Tibial nerve (tissue), 4 donors: ENCODE results near the gene CACNA1A. TPM values are rescaled to one million over a fixed set of nuclear protein-coding genes. Genes with fewer than 3 reads are reported as not detected.

ENCODE experiments used
- DNase-seq, 2 donors: peaks; one replicate each; pipeline ENCODE4 v3.0.0-alpha.2; 2019; ENCODE audit warnings: low spot score in 2 of 2
- H3K27ac ChIP-seq, 4 donors: fragments of 200-600 bp; sonication (generic) in 3 of 4; one replicate each; pipeline ENCODE4 v1.5.1; 2017 to 2019; ENCODE audit warnings: mild to moderate bottlenecking in 1 of 4
- H3K27me3 ChIP-seq, 2 donors: fragments of 200-600 bp; sonication (generic) in 1 of 2; one replicate each; pipeline versions ENCODE4 v1.5.1 to v1.6.0; 2017 to 2019
- H3K36me3 ChIP-seq, 3 donors: fragments of 200-600 bp; sonication (generic); one replicate each; pipeline ENCODE4 v1.5.1; 2018 to 2019
- H3K4me1 ChIP-seq, 4 donors: fragments of 200-600 bp; sonication (generic) in 3 of 4; one replicate each; pipeline ENCODE4 v1.5.1; 2017 to 2019
- H3K4me3 ChIP-seq, 4 donors: fragments of 200-600 bp; sonication (generic) in 3 of 4; one replicate each; pipeline ENCODE4 v1.5.1; 2017 to 2019; ENCODE audit warnings: mild to moderate bottlenecking in 1 of 4, moderate library complexity in 1 of 4
- H3K9me3 ChIP-seq, 4 donors: fragments of 200-600 bp; sonication (generic) in 3 of 4; one replicate each; pipeline ENCODE4 v1.5.1; 2017 to 2019
- EP300 ChIP-seq, 2 donors: sonication (generic); formaldehyde crosslinking; IDR thresholded peaks; one replicate each; pipeline ENCODE4 v1.6.1; 2017; ENCODE audit warnings: antibody characterized with exemption in 2 of 2, mild to moderate bottlenecking in 1 of 2
- POLR2A ChIP-seq, 2 donors: fragments of 450-650 bp; IDR thresholded peaks; one replicate each; pipeline ENCODE4 v1.6.1; 2017; ENCODE audit warnings: antibody characterized with exemption in 2 of 2, mild to moderate bottlenecking in 2 of 2, moderate library complexity in 2 of 2
- WGBS, 2 donors: methylation state at CpG; one replicate each; pipeline ENCODE4 v1.1.5; 2018; 5-methylcytosine and 5-hydroxymethylcytosine counted together
- total RNA-seq, 4 donors: library from RNA; depleted of rRNA; stranded (reverse); fragments of >200 nt; gene quantifications; one replicate each; pipeline ENCODE4 v1.1.0, GENCODE V29; 2016
- TF ChIP-seq, protein P1 (sequence below), 5 experiments: fragments of 200-600 bp in 3 of 5; fragments of 450-650 bp in 2 of 5; sonication (generic) in 3 of 5; IDR thresholded peaks; one replicate each; pipeline ENCODE4 v1.5.1; 2016 to 2019; ENCODE audit warnings: antibody characterized with exemption in 5 of 5, mild to moderate bottlenecking in 3 of 5, moderate library complexity in 2 of 5

The CACNA1A gene
- total RNA-seq, 4 donors from 2014 or later, result 4.0 to 10.2 (median 9.3) TPM

GRCh38 chr19:13463296-13463695, 43.0 kb downstream of the CACNA1A start:
- 17 to 18% methylated on average over 6 of the region's 6 CpGs for WGBS, 2 donors
- TF ChIP-seq POLR2A (IDR thresholded peaks at IDR 0.05) (no peak), EP300 (IDR thresholded peaks at IDR 0.05) (no peak)
- TF ChIP-seq, protein P1, sequence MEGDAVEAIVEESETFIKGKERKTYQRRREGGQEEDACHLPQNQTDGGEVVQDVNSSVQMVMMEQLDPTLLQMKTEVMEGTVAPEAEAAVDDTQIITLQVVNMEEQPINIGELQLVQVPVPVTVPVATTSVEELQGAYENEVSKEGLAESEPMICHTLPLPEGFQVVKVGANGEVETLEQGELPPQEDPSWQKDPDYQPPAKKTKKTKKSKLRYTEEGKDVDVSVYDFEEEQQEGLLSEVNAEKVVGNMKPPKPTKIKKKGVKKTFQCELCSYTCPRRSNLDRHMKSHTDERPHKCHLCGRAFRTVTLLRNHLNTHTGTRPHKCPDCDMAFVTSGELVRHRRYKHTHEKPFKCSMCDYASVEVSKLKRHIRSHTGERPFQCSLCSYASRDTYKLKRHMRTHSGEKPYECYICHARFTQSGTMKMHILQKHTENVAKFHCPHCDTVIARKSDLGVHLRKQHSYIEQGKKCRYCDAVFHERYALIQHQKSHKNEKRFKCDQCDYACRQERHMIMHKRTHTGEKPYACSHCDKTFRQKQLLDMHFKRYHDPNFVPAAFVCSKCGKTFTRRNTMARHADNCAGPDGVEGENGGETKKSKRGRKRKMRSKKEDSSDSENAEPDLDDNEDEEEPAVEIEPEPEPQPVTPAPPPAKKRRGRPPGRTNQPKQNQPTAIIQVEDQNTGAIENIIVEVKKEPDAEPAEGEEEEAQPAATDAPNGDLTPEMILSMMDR (IDR thresholded peaks at IDR 0.05), result no peak

DNA sequence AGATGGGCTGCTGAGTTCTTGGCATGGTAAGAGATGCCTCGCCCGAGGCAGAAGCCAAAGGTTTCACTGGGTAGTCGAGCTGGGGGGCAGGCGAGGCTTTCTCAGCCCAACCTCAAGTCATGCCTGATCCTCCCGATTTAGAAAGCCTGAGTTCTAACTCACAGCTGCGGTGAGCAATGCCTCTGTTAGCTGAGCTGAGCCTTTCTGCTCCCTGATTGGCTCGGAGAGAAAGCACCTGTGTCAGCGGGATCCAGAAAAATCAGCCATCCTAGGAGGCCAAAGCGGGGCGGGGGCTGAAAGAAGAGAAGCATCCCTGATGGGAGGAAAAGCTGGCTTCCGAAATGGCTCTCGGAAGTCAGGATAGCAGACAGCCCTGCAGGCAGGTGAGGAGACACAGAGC, 44.7 kb downstream of the CACNA1A start:
- no peak for TF ChIP-seq EP300 (IDR thresholded peaks at IDR 0.05)
- TF ChIP-seq POLR2A (IDR thresholded peaks at IDR 0.05), result no peak
- WGBS, 2 donors, result 70 to 72% methylated on average over 12 of the region's 12 CpGs
- Histone ChIP-seq H3K36me3 (no peaks in the 10 kb centered on the region), H3K27me3 (peaks cover 0 to 3% of the 10 kb centered on the region in 2 donors), H3K9me3 (no peaks in the 10 kb centered on the region), H3K27ac (no peak overlapping the region), H3K4me3 (no peak overlapping the region), H3K4me1 (peaks cover 0 to 4% (median 0%) of the 10 kb centered on the region in 4 donors)
- no peak for DNase-seq

More at GRCh38 chr19:13463296-13463695, 43.0 kb downstream of the CACNA1A start:
- no peak for DNase-seq
- peaks cover 0 to 4% (median 0%) of the 10 kb centered on the region in 4 donors for H3K4me1 ChIP-seq
- H3K27me3 ChIP-seq, result peaks cover 0 to 3% of the 10 kb centered on the region in 2 donors
- no peak overlapping the region for H3K4me3 ChIP-seq
- no peak overlapping the region for H3K27ac ChIP-seq
- H3K9me3 ChIP-seq, result no peaks in the 10 kb centered on the region
- no peaks in the 10 kb centered on the region for H3K36me3 ChIP-seq

DNA sequence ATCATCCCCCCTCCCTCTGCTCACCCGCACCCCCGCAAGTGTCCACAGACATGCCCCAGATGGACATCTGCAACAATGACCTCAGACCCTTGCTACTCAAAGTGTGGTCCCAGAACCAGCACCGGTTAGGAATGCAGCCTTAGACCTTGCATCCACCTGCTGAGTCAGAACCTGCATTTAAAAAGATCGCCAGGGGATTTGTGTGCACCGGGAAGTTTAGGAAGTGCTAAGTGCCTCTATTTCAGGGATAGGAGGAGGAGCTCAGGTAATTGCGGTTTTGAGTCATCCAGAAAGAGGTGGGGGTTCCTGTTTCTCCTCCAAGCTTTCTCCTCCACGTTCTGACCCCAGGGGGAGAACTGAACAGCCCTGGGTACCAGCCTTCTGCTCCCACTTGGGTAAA, 46.2 kb downstream of the CACNA1A start:
- Histone ChIP-seq H3K4me3 (no peak overlapping the region), H3K4me1 (peaks cover 0 to 4% (median 0%) of the 10 kb centered on the region in 4 donors), H3K27me3 (peaks cover 0 to 3% of the 10 kb centered on the region in 2 donors), H3K36me3 (no peaks in the 10 kb centered on the region), H3K27ac (no peak overlapping the region), H3K9me3 (no peaks in the 10 kb centered on the region)
- TF ChIP-seq, protein P1 (IDR thresholded peaks at IDR 0.05), result no peak
- TF ChIP-seq EP300 (IDR thresholded peaks at IDR 0.05), result no peak
- TF ChIP-seq POLR2A (IDR thresholded peaks at IDR 0.05), result no peak
- 20 to 21% methylated on average over 7 of the region's 7 CpGs for WGBS, 2 donors
- no peak for DNase-seq

- 28 to 30% methylated on average over 10 of the region's 10 CpGs for WGBS, 2 donors
- peaks cover 0 to 3% of the 10 kb centered on the region in 2 donors for H3K27me3 ChIP-seq
- TF ChIP-seq, protein P1 (IDR thresholded peaks at IDR 0.05), result no peak
- TF ChIP-seq POLR2A (IDR thresholded peaks at IDR 0.05) (no peak), EP300 (IDR thresholded peaks at IDR 0.05) (no peak)
These were observed 46.9 kb downstream of the CACNA1A start for GRCh38 chr19:13459351-13459750.

GRCh38 chr19:13451434-13451995, 54.8 kb downstream of the CACNA1A start:
- Histone ChIP-seq H3K36me3 (no peaks in the 10 kb centered on the region), H3K4me1 (no peaks in the 10 kb centered on the region), H3K27ac (no peak overlapping the region), H3K27me3 (no peaks in the 10 kb centered on the region), H3K9me3 (peaks cover 0 to 50% (median 7%) of the 10 kb centered on the region in 4 donors), H3K4me3 (no peak overlapping the region)
- TF ChIP-seq POLR2A (IDR thresholded peaks at IDR 0.05), result no peak
- no peak for TF ChIP-seq EP300 (IDR thresholded peaks at IDR 0.05)
- TF ChIP-seq, protein P1 (IDR thresholded peaks at IDR 0.05), result no peak
- WGBS, 2 donors, result 79 to 82% methylated on average over 4 of the region's 4 CpGs
- no peak for DNase-seq

More at GRCh38 chr19:13459351-13459750, 46.9 kb downstream of the CACNA1A start:
- Histone ChIP-seq H3K36me3 (no peaks in the 10 kb centered on the region), H3K4me3 (no peak overlapping the region), H3K27ac (no peak overlapping the region), H3K9me3 (no peaks in the 10 kb centered on the region), H3K4me1 (peaks cover 0 to 4% (median 0%) of the 10 kb centered on the region in 4 donors)
- no peak for DNase-seq
